Measurements from ENCODE around the gene APEH. TPM values are rescaled to one million over a fixed set of nuclear protein-coding genes. Genes with fewer than 3 reads are reported as not detected.

APEH gene
- total and polyA plus RNA-seq, 2 of the 13 experiments (the other 11 are each of a cell fraction or from before 2014, with no cell fraction given): 116 to 130 TPM

GRCh38 chr3:49666592-49666991 lies 7.6 kb upstream of the APEH start (continued):
- no peak for TF ChIP-seq PBX3 (CRISPR knock-in tag; IDR thresholded peaks at IDR 0.05; ENCODE audit: borderline replicate concordance)
- TF ChIP-seq REPIN1 (CRISPR knock-in tag; IDR thresholded peaks at IDR 0.05; ENCODE audit: borderline replicate concordance, low read depth): no peak
- TF ChIP-seq ZNF256 (CRISPR knock-in tag; conservative IDR thresholded peaks at IDR 0.05): no peak
- peak; percentile 27; the same call in 1 of the 2 replicates for TF ChIP-seq PHF8 (CRISPR knock-in tag; IDR thresholded peaks at IDR 0.05)
- TF ChIP-seq LRRFIP1 (CRISPR knock-in tag; conservative IDR thresholded peaks at IDR 0.05): no peak
- TF ChIP-seq PAX8 (CRISPR knock-in tag; IDR thresholded peaks at IDR 0.05; ENCODE audit: borderline replicate concordance): no peak
- no peak for TF ChIP-seq JUN (CRISPR knock-in tag; IDR thresholded peaks at IDR 0.05)
- no peak for TF ChIP-seq NR1H2 (CRISPR knock-in tag; IDR thresholded peaks at IDR 0.05; ENCODE audit: borderline replicate concordance, low read depth)
- no peak for TF ChIP-seq IRF1 (CRISPR knock-in tag; IDR thresholded peaks at IDR 0.05; ENCODE audit: low read depth)
- TF ChIP-seq KIAA2018 (CRISPR knock-in tag; IDR thresholded peaks at IDR 0.05; ENCODE audit: borderline replicate concordance): no peak
- TF ChIP-seq SALL2 (CRISPR knock-in tag; IDR thresholded peaks at IDR 0.05): no peak
- TF ChIP-seq THAP8 (CRISPR knock-in tag; IDR thresholded peaks at IDR 0.05; ENCODE audit: borderline replicate concordance): no peak
- no peak for TF ChIP-seq ZBTB26 (CRISPR knock-in tag; IDR thresholded peaks at IDR 0.05; ENCODE audit: borderline replicate concordance)
- peak; percentile 42; the same call in 1 of the 2 replicates for TF ChIP-seq SALL1 (CRISPR knock-in tag; IDR thresholded peaks at IDR 0.05)
